ENCODE data around the gene HDAC4. TPM values are rescaled to one million over a fixed set of nuclear protein-coding genes. Genes with fewer than 3 reads are reported as not detected.

HDAC4 gene
- total RNA-seq, 1 experiment from 2014 or later: 40.1 TPM

GRCh38 chr2:239245107-239245506 lies 155.7 kb downstream of the HDAC4 start:
- peaks cover 15% of the 10 kb centered on the region for H3K4me1 ChIP-seq (ENCODE audit: control insufficient read depth, insufficient read depth, low read length)
- in situ Hi-C loops (cut with HindIII; ENCODE audit: low pct_unique_long_range_greater_than_20kb, low sequenced_read_pairs): no loop called here
- H3K4me3 ChIP-seq (ENCODE audit: low read depth in 2 of 2, low read length in 2 of 2): no peak overlapping the region
- no peak for TF ChIP-seq TCF7L2 (IDR thresholded peaks at IDR 0.05; ENCODE audit: low read depth, low read length)
- TF ChIP-seq REST (IDR thresholded peaks at IDR 0.05; ENCODE audit: insufficient read depth in 1 of 2, low read depth in 2 of 2, low read length in 1 of 2): no peak
- no peak for TF ChIP-seq SIN3A (IDR thresholded peaks at IDR 0.05; ENCODE audit: borderline replicate concordance, insufficient read depth, low read depth, low read length)
- TF ChIP-seq CTCF (IDR thresholded peaks at IDR 0.05): no peak
- TF ChIP-seq POLR2AphosphoS5 (IDR thresholded peaks at IDR 0.05; ENCODE audit: low read depth, low read length): no peak
- no peaks in the 10 kb centered on the region for H3K36me3 ChIP-seq (ENCODE audit: control insufficient read depth, insufficient read depth, low read length)
- ChIA-PET POLR2A (no interaction called here), CTCF (no interaction called here)
- no TSS peak for BruUV-seq (replicated peaks)
- ATAC-seq (no peak), DNase-seq (ENCODE audit: low read depth, low spot score) (no peak)
- no peak overlapping the region for H3K27ac ChIP-seq (ENCODE audit: low read length)
- no peaks in the 10 kb centered on the region for H3K9me3 ChIP-seq (ENCODE audit: control insufficient read depth, insufficient read depth, low read depth, low read length)
- H3K27me3 ChIP-seq (ENCODE audit: control insufficient read depth, insufficient read depth, low read length): no peaks in the 10 kb centered on the region
- intact Hi-C loops (cut with micrococcal nuclease; ENCODE audit: unreplicated experiment): no loop called here

DNA sequence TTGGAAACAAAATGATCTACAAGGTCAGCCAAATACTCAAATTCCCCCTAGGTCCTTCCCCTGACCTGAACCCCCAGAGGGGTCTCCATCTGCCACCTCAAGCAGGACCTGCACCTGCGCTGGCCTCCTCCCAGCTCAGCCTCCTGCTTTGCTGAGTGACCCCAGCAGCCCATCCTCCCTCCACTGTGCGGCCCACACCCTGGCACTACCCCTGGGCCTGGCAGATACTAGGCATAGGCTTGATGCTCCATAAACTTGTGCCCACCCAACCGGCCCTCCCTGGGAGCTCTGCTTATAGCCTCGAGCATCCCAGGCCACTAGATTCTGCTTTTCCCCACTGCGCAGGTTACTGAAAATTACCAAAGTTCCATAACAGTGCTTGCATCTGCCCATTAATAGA lies 156.2 kb downstream of the HDAC4 start:
- H3K36me3 ChIP-seq (ENCODE audit: control insufficient read depth, insufficient read depth, low read length): no peaks in the 10 kb centered on the region
- no peaks in the 10 kb centered on the region for H3K27me3 ChIP-seq (ENCODE audit: control insufficient read depth, insufficient read depth, low read length)
- no TSS peak for BruUV-seq (replicated peaks)
- in situ Hi-C loops (cut with HindIII; ENCODE audit: low pct_unique_long_range_greater_than_20kb, low sequenced_read_pairs) (no loop called here), intact Hi-C loops (cut with micrococcal nuclease; ENCODE audit: unreplicated experiment) (no loop called here)
- H3K4me3 ChIP-seq (ENCODE audit: low read depth in 2 of 2, low read length in 2 of 2): no peak overlapping the region
- POLR2A ChIA-PET: no interaction called here
- H3K9me3 ChIP-seq (ENCODE audit: control insufficient read depth, insufficient read depth, low read depth, low read length): no peaks in the 10 kb centered on the region
- TF ChIP-seq TCF7L2 (IDR thresholded peaks at IDR 0.05; ENCODE audit: low read depth, low read length) (no peak), SIN3A (IDR thresholded peaks at IDR 0.05; ENCODE audit: borderline replicate concordance, insufficient read depth, low read depth, low read length) (no peak), CTCF (IDR thresholded peaks at IDR 0.05) (no peak), POLR2AphosphoS5 (IDR thresholded peaks at IDR 0.05; ENCODE audit: low read depth, low read length) (no peak), REST (IDR thresholded peaks at IDR 0.05; ENCODE audit: insufficient read depth in 1 of 2, low read depth in 2 of 2, low read length in 1 of 2) (no peak)
- ATAC-seq (no peak), DNase-seq (ENCODE audit: low read depth, low spot score) (no peak)
- no peak overlapping the region for H3K27ac ChIP-seq (ENCODE audit: low read length)
- H3K4me1 ChIP-seq (ENCODE audit: control insufficient read depth, insufficient read depth, low read length): peaks cover 15% of the 10 kb centered on the region
- CTCF ChIA-PET: no interaction called here
